GM18873 (cell line): ENCODE results near the gene PPM1M.

Experiments
- ATAC-seq: cut with Tn5 transposase; IDR thresholded peaks from one replicate; pipeline ENCODE4 v1.9.1; 2021; ENCODE audit warnings: mild to moderate bottlenecking, moderate library complexity, moderate number of reproducible peaks; ENCODE audit not compliant: unreplicated experiment, low FRiP score

Gene PPM1M

DNA sequence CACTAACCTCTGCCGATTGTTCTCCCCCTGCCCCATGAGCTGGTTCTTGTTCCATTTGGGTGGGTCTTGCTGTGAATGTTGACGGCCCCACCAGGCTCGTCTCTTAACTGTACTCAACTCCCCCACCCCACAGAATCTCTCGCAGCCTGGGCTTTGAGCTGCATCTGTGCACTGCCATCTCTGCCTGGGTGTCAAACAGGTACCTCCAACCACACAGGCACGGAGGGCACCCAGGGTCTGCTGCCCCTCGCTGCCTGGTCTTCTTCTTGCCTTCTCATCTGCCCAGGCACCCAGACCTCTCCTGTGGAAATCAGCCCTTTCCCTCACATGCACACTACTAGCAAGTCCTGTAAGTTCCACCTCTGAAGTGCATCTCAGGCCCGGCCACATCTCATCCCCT lies 30.2 kb upstream of the PPM1M start:
- no peak for ATAC-seq

DNA sequence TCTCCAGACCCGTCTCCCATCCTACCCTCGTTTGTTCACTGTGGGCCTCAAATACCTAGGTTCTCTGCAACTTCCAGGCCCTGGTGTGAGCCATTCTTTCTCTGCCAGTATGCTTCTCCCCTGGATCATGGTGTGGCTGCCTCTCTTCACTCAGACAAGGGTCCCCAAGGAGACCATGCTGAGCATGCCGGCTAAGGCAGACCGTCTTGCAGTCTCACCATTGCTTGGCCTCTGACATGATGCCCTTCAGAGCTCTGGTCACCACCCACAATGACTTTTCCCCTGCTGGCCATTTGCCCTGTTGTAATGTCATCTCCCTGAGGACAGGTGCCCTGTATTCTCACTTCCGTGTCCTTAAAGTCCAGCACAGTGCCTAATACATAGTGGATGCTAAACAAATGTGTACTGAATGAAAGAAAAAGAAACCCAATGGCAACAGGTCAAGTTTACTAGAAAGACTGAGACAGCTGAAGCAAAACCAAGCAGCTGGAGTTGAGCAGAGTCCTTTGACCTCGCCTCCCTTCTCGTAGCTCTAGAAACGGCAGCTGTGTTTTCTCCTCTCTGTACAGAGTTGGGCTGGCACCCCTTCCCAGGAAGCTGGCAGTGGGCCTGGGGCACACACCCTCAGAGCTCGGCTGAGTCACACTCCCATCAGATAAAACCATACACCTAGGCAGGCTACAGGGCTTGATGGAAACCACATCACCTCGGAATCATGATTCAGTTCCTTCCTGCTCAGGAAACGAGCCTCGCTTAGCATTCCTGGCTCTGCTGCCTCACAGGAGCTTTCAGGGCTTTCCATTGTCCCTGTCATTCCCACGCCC lies 28.8 kb upstream of the PPM1M start:
- no peak for ATAC-seq

DNA sequence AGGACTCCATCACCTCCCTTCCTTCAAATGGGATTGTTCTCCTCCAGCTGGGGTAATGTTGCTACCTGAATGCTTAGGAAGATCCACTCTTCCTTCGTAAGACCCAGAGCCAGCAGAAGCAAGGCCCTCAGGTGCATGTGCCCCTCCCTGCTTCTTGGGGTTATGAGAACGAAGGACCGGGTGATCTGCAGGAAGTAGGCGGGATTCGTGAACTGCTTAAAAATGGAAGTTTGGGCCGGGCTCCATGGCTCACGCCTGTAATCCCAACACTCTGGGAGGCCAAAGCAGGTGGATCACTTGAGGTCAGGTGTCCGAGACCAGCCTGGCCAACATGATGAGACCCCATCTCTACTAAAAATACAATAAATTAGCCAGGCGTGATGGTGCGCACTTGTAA lies 28.2 kb upstream of the PPM1M start:
- no peak for ATAC-seq

DNA sequence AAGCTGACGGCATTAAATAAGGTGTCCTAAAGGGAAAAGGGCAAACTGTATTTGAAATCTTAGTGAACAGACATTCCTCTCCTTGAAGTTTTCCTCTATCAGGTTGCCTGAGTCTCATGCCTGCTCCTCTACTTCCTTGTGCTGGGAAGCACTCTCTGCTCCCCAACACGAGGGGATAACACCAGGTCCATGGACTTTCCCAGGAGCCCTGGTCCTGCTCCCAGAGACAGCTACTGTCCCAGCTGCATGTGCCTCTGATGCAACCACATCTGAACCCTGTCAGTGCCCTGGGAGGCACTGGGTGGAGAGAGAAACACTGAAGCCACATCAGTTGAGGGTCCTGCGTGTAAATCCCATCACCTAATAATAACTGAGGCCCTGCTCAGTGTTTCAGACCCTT lies 27.5 kb upstream of the PPM1M start:
- ATAC-seq, result no peak

DNA sequence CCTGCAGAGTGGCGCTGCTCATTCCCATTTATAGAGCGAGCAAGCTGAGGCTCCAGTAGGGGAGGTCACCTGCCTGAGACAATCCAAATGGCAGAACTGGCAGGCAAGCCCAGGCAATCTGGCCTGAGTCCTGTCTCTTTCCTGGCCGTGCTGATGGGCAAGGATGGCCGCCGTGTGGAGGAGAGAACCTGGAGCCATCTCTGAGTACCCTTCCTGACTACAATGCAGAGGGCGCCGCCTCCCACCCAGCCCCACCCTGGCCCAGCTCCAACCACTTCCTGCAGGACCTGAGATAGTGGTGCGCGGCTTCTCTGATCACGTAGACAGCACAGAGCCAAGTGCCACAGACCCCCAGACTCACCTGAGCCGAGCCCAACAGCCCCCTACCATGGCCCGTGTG lies 27.1 kb upstream of the PPM1M start:
- ATAC-seq, result no peak

DNA sequence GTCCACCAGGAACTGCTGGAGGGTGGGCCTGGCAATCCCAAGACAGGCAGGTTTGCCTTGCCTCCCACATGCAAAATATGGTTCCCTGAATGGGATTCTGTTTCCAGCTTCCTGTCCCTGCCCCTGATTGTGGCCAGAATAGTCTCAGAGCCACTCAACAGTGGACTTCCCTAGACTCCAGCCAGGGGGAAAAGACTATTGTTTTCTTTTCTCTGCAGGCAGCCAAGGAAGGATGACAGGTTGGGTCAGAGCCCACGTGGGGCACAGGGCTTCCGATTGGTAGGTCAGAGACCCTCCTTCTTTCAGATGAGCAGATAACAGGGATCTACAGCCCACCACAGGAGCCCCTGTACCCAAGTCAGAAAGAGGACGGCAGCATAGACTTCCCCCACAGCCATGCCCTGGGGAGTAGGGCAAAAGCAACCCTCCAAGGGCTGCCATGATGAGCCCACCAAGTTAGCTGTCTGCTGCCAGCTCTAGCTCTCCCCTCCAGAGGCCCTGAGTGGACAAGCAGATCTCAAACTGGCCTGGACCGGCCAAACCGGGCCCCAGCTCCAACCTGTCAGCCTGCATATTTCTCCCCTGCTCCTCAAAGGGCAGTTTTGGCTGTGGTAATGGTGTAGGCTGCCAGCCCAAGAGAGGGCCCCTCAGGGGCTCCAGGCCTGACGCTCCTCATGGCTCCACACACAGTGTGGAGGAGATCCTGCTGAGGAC lies 26.5 kb upstream of the PPM1M start:
- no peak for ATAC-seq

DNA sequence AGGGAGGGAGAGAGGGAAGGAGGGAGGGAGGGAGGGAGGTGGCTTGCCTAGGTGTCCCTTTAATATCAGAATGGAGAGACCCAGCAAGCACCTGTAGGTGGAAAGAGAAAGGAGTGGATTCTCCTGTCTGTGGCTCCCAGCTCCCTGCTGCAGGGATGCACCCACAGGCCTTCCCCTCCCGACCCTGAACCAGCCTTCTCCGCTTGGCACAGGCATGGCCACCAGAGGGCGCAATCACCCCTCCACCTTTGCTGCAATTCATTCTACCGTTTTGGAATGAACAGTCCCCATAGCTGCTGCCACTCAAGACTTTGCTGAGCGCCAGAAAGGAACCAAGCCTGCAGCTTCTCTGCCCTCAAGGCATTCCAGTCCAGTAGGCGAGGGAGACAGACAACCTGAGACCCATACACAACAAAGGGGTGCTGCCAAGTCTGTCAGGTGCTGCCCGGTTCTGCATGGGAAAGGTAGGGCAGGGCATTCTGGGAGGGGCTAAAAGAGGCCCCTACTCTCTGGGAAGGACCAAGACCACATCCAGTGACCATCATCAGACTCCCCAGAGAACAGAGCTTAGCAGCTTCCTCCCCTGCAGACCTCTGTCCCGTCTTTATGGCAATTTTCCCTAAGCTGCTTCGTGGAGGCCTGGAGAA lies 25.1 kb upstream of the PPM1M start:
- no peak for ATAC-seq

DNA sequence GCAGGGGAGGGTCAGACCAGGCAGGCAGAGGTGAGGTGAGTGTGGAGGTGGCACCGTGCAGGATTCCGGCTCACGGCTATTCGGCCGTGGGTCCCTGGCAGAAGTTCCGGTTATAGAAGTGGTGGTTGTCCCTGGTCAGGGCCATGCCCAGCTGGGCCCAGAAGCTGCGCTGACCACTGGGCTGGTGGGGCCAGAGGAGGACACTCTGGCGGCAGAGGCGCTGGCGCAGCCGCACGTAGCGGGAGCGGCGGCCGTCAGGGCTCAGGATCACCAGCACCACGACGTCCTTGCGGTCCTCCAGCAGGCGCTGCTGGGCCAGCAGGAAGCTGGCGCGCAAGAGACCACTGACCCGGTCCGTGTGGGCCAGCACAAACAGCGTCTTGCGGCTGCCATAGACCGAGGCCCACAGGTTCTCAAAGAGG lies 24.4 kb upstream of the PPM1M start:
- ATAC-seq, result no peak

DNA sequence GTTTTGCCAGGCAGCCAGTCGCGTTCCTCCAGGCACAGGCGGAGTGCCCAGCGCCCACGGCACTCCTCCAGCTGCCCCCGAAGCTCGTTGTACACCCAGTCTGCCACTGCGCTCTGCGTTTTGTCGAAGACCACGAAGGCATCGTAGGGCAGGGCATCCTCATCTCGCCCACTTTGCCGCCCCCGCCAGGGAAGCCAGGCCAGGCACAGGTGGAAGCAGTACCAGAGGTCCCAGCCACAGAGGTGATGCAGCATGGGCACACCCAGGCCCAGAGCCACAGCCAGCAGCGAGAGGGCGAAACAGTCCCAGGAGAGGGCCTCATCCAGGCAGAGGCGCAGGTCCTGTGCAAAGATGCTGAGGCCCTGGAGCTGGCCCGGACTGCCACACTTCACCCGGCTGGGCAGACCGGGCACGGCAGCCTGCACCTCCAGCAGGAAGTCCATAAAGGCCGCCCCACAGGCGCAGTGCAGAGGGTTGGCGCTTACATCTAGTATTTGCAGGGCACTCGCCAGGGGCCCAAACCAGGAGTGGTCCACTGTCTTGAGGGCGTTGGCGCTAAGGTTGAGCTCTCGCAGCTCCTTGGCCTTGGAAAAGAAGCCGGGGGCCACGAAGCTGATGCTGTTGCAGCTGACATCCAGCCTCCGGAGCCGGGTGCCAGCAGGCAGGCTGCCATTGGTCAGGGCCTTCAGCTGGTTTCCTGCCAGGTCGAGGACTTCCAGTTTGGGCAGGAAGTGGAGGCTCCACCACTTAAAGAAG lies 23.8 kb upstream of the PPM1M start:
- ATAC-seq, result no peak

DNA sequence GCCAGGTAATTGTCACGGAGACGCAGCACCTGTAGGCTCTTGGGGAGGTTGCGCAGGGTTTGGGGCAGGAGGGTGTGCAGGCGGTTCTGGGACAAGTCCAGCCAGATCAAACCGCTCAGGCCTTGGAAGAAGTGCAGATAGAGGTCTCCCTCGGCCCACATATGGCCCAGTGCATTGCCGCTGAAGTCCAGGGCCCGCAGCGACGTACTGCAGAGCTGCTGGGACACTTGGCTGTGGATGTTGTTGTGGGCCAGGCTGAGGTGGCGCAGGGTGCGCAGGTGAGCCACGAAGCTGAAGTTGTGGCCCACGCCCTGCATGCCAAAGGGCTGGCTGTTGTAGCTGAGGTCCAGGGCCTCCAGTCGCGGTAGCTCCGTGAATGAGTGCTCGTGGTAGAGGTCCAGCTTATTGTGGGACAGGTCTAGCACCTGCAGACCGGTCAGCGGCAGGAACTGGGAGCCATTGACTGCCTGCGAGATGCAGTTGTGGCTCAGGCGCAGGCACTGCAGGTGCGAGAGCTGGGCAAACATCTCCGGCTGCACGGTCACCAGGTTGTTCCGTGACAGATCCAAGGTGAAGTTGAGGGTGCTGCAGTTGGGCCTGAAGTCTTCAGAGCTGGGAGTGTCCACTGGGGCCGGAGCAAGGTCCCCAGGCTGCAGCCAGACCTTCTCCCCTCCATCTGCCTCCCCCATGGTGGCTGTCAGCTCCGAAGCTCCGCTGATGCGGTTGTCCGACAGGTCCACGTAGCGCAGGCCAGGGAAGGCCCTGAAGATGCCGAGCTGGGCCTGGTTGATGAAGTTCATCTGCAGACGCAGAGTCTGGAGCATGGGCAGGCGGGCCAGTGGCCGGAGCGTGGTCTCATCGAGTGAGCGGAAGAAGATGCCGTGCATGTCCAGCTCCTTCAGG lies 23.0 kb upstream of the PPM1M start:
- ATAC-seq, result no peak

DNA sequence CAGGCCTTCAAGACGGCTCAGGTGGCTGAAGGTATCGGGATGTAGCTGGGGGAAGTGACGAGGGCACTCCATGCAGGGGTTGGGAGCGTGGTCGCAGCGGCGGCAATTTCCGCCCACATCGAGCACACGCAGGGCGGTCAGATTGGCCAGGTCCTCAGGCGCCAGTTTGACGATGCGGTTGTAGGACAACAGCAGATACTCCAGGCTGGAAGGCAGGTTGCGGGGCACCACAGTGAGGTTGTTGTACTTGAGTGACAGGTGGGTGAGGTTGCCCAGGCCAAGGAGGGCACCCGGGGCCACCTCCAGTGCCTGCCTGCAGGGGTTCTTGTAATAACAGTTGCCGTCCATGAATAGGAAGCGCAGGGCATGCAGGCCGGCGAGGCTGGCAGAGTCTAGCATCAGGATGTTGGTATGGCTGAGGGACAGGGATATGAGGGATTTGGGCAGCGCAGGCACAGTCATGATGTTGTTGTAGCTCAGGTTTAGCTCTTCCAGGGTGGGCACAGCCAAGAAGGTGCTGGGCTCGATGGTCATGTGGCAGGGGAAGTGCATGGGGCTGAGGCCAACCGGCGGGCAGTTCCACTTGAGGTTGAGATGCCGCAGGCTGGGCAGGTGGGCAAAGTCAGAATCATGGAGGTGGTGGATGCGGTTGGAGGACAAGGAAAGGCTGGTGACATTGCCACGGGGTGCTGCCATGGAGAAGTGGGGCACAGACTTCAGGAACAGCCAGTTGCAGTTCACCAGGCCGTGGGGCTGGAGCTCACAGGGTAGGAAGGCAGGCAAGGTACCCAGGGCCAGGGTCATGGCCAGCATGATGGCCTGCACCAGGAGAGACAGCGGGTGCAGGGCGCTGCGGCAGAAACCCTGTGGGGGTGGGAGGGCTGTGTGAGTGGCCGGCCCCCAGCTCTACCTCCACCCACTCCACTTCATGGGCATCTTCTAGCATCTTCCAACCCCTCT lies 21.8 kb upstream of the PPM1M start:
- no peak for ATAC-seq

DNA sequence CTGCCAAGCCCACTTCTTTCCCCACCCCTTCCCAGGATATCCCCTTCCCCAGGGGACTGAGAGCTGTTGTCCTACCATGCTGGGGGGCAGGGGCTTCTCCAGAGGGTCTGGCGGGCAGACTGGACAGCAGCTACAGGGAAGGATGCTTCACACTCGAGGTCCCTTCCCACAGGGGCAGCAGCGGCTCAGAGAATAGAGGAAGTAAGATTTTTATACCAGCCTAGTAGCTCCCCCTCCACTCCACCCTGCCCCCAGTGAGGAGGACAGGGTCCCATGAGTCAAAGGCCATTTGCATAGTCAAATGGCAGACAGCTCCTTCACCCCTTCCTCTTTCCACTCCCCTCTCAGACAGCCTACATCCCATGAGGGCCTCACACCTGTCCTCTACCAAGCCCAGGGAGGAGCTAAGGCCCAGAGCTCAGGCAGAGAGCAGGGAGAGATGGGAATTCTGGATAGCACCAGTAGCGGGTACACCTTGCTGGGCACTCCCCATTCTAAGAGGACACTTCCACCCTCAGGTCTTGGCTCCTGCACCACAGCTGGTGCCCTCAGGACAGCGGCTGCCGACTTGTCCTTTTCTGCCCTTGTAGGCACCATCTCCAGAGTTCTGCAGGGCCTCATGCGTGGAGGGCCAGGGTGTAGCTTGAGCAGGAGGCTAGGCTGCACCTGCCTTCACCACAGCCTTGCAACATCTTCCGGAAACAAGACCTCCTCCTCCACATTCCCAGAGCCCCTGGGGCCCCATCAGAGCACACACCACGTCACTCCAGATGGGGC lies 19.9 kb upstream of the PPM1M start, which contains the start of gene TLR9:
Gene TLR9 (minus strand): TSS at position 194 of the 777 bp plus-strand sequence. CDS start 116 bp downstream, at position 78.
- ATAC-seq, result peak; percentile 73

DNA sequence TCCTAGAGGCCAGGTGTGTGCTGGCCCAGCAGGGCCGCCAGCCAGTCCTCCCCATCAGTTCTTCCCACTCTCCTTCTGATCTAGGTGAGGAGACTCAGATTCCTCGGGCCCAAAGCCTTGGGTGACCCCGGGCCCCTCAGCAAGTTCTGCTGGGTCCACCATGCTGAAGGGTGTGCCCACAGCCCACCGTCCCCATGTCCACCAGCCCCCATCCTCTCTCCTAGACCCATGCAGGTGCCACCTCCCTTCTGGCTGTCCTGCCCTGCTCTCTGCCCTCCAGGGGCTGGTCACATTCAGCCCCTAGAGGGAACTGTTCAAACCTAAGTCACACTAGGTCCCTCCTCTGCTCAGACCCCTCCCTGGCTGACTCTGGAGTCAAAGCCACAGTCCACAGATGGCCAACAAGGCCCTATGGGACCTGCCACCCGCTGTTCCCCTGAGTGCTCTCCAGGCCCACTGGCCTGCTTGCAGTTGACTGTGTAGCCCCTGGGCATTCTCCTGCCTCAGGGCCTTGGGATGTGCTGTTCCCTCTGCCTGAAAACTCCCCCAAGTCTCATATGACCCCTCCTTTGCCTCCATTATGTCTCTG lies 19.2 kb upstream of the PPM1M start:
- no peak for ATAC-seq

DNA sequence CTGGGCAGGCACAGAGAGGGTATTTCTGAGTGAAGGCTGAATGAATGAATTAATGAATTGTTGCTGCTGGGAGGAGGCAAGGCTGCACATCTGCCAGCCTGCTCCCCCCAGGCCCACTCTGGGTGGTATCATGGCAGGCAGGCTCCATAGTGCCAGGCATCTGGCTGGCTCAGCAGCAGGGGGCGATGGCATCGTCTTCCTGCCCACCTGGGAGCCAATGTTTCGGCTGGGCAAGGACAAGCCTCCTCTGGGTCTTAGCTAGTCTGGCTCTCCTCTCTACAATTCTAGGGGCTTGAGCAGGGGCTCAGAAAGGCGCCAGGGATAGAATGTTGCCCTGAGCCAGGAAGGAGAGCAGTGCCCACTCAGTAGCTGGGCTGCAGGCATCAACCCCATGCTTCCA lies 18.4 kb upstream of the PPM1M start:
- no peak for ATAC-seq

DNA sequence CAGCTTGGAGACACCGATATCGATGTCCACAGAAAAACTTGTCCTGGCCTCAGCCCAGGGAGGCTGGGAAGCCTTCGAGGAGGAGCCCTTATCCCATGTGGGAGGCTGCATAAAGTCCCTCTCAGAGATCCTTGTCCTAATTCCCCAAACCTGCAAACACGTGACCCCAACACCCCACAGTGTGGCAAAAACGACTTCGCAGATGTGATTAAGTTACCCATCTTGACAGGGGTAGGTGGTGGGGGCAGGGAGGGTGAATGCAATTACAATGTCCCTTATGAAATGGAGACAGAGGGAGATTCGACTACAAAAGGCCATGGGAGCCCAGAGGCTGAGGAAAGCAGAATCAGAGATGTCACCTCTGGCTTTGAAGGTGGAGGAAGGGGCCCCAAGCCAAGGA lies 17.8 kb upstream of the PPM1M start:
- no peak for ATAC-seq

DNA sequence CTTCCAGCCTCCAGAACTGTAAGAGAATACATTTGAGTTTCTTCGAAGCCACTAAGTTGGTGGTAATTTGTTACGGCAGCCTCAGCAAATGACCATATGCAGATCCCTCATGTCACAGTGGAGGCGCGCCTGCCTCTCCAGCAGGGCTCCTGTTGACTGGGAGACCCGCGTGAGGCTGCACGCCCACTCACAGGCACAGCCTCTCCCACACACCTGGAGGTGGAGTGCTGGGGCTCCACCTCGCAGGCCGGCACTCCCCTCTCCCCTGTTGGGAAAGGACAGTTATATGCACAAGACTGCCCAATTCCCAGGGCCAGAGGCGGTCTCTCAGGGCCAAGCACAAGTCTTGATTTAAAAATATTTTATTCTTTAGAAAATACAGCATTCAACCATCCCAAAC lies 17.3 kb upstream of the PPM1M start:
- no peak for ATAC-seq

DNA sequence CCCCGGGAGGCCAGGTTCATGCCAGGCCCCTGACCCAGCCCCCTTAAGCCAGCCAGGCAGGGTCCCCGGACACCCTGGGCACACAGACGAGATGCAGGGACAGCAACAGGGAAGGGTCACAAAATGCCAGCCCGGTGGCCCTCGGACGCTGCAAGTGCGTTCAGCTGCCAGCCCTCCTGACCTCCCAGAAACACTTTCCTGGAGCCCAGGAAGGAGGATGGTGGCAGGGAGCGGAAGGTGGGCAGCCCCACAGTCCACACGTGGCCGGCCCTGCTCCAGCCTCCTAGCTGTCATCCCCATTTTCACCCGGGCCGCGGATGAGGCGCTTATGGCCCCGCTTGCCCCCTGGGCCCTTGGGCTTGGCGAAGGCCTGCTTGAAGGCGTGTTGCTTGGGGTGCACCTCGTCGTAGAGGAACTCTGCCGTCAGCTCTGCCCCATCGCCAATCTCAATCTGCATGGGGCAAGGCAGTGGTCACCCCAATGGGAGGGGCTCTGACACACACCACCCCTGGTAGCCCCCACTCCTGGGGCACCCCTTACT lies 16.7 kb upstream of the PPM1M start:
- ATAC-seq, result no peak
